ENCODE data around the gene NDUFS8.

- TF ChIP-seq SUPT20H (IDR thresholded peaks at IDR 0.05; ENCODE audit: borderline replicate concordance, control insufficient read depth, low read depth, low read length) (no peak), IRF4 (IDR thresholded peaks at IDR 0.05; ENCODE audit: low read depth, low read length) (no peak), SRF (IDR thresholded peaks at IDR 0.05; ENCODE audit: low read depth in 2 of 2, low read length in 2 of 2) (no peak), SREBF1 (IDR thresholded peaks at IDR 0.05; ENCODE audit: low read length) (no peak), POLR2A (IDR thresholded peaks at IDR 0.05; ENCODE audit: low read depth, low read length) (no peak), POLR2AphosphoS2 (IDR thresholded peaks at IDR 0.05; ENCODE audit: low read depth, low read length) (no peak), BRCA1 (IDR thresholded peaks at IDR 0.05; ENCODE audit: low read depth, low read length) (no peak), EED (IDR thresholded peaks at IDR 0.05; ENCODE audit: low read depth) (no peak), POLR2AphosphoS5 (IDR thresholded peaks at IDR 0.05; ENCODE audit: low read length) (no peak)
Observed at GRCh38 chr11:68071281-68072048, 41.0 kb downstream of the NDUFS8 start.

Data from GM12878 (cell line).